ENCODE measurements around the gene PNLDC1.

Gene PNLDC1

DNA sequence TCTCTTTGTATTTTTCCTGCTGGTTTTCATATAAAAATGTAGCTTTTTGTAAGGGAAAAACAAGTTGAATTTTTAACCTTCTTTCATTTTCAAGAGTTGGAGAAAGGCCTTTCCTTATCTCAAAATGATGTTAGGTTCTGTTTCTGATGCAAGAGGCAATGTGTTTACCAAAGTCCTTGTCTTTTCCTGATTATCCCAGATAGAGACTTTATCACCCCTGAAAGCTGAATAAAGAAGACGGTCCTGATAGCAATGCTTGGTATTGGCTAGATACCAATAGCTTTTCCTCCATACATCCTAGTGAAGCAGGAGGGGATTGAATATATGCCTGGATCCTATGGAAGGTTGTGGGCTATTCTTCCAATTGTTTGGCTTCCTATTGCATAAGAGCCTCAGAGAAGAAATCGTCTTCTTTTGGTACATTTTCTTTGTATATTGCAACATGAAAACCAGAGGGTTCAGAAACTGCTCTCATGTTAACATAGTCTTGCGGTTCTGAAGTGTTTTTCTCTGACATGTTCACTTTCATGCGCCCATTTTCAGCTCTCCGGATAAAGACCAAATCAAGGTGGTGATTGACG, 5.5 kb downstream of the PNLDC1 start:
- no peaks in the 10 kb centered on the region for H3K79me2 ChIP-seq (ENCODE audit: insufficient read depth, low read length)
- H3K9me2 ChIP-seq (replicated peaks; ENCODE audit: low read depth, low read length): no peaks in the 10 kb centered on the region
- H3F3A ChIP-seq (ENCODE audit: low read depth): no peaks in the 10 kb centered on the region

DNA sequence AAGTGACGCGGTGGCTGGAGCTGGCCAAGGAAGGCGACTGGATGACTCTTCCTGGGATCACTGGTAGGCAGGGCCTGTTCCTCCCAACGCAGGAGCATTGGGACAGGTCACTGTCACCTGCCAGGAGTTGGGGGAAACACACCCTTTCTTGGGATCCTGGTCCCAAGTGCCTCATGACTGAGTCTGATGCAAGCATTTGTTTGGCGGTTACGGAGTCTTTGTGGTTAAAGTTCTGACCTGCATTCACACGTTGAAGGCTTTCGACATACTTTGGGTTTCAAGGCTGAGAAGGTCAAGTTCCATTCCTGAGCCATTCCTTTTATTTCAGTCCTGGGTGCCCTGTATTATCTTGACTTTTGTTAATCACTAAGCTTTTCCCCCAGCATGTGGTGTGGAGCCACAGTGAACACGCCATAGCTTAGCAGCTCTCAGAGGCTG, 6.0 kb downstream of the PNLDC1 start:
- no peak for TF ChIP-seq EZH2phosphoT487 (IDR thresholded peaks at IDR 0.05; ENCODE audit: borderline replicate concordance)
- TF ChIP-seq, protein P1, sequence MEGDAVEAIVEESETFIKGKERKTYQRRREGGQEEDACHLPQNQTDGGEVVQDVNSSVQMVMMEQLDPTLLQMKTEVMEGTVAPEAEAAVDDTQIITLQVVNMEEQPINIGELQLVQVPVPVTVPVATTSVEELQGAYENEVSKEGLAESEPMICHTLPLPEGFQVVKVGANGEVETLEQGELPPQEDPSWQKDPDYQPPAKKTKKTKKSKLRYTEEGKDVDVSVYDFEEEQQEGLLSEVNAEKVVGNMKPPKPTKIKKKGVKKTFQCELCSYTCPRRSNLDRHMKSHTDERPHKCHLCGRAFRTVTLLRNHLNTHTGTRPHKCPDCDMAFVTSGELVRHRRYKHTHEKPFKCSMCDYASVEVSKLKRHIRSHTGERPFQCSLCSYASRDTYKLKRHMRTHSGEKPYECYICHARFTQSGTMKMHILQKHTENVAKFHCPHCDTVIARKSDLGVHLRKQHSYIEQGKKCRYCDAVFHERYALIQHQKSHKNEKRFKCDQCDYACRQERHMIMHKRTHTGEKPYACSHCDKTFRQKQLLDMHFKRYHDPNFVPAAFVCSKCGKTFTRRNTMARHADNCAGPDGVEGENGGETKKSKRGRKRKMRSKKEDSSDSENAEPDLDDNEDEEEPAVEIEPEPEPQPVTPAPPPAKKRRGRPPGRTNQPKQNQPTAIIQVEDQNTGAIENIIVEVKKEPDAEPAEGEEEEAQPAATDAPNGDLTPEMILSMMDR (conservative IDR thresholded peaks at IDR 0.05; ENCODE audit: low read length): no peak
- Histone ChIP-seq H3K9me3 (ENCODE audit: insufficient read depth, low read depth, low read length) (no peaks in the 10 kb centered on the region), H4K20me1 (ENCODE audit: insufficient read depth, low read length, poor library complexity, severe bottlenecking) (no peaks in the 10 kb centered on the region), H2AFZ (ENCODE audit: low read length) (no peak overlapping the region), H3K79me2 (ENCODE audit: insufficient read depth, low read length) (no peaks in the 10 kb centered on the region), H3K36me3 (ENCODE audit: insufficient read depth, low read length) (no peaks in the 10 kb centered on the region), H3K27me3 (ENCODE audit: insufficient read depth, low read length, poor library complexity, severe bottlenecking) (no peaks in the 10 kb centered on the region), H3F3A (ENCODE audit: low read depth) (no peaks in the 10 kb centered on the region), H3K4me1 (ENCODE audit: insufficient read depth, low read length, poor library complexity, severe bottlenecking) (no peaks in the 10 kb centered on the region), H3K4me2 (ENCODE audit: low read depth, low read length, poor library complexity, severe bottlenecking) (no peak overlapping the region), H3K9ac (ENCODE audit: low read depth, low read length, poor library complexity, severe bottlenecking) (no peak overlapping the region), H3K9me2 (replicated peaks; ENCODE audit: low read depth, low read length) (no peaks in the 10 kb centered on the region), H3K4me3 (ENCODE audit: low read length, poor library complexity, severe bottlenecking) (no peak overlapping the region)

More for the DNA sequence above, 5.5 kb downstream of the PNLDC1 start:
- H3K4me1 ChIP-seq (ENCODE audit: insufficient read depth, low read length, poor library complexity, severe bottlenecking): no peaks in the 10 kb centered on the region
- no peak overlapping the region for H2AFZ ChIP-seq (ENCODE audit: low read length)
- no peaks in the 10 kb centered on the region for H3K27me3 ChIP-seq (ENCODE audit: insufficient read depth, low read length, poor library complexity, severe bottlenecking)
- TF ChIP-seq, protein P1 (conservative IDR thresholded peaks at IDR 0.05; ENCODE audit: low read length): no peak
- no peak for TF ChIP-seq EZH2phosphoT487 (IDR thresholded peaks at IDR 0.05; ENCODE audit: borderline replicate concordance)
- H3K9ac ChIP-seq (ENCODE audit: low read depth, low read length, poor library complexity, severe bottlenecking): no peak overlapping the region
- H3K4me2 ChIP-seq (ENCODE audit: low read depth, low read length, poor library complexity, severe bottlenecking): no peak overlapping the region
- H3K36me3 ChIP-seq (ENCODE audit: insufficient read depth, low read length): no peaks in the 10 kb centered on the region
- no peaks in the 10 kb centered on the region for H3K9me3 ChIP-seq (ENCODE audit: insufficient read depth, low read depth, low read length)
- no peaks in the 10 kb centered on the region for H4K20me1 ChIP-seq (ENCODE audit: insufficient read depth, low read length, poor library complexity, severe bottlenecking)
- H3K4me3 ChIP-seq (ENCODE audit: low read length, poor library complexity, severe bottlenecking): no peak overlapping the region

DNA sequence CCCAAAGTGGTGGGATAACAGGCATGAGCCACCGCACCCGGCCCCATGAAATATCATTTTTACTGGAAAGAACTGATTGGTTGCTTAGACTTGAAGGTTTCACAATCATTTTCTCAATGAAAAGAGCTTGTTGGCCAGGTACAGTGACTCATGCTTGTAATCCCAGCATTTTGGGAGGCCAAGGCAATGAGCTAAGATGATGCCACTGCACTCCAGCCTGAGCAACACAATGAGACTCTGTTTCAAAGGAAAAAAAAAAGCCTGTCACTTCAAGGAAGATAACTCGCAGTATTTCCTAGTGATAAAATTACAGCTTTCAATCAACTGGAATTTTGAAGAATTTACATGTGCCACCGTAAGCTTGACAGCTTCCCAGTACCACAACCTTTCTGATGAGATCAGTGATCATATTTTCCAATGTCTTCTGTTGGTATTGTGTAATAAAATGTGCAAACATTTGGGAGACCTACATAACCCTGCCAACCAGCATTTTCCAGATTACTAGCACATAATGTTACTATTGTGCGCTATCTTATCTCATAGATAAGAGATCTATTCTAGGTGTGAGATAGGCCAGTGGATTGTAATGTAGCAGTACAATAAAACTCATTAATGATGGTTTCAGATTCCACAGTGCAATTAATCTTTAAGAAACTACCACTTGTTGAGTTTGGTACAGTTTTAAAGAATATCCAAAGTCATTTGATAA, 7.2 kb downstream of the PNLDC1 start:
- H3K79me2 ChIP-seq (ENCODE audit: insufficient read depth, low read length): no peaks in the 10 kb centered on the region
- H2AFZ ChIP-seq (ENCODE audit: low read length): no peak overlapping the region
- H3K4me2 ChIP-seq (ENCODE audit: low read depth, low read length, poor library complexity, severe bottlenecking): no peak overlapping the region
- no peaks in the 10 kb centered on the region for H3K27me3 ChIP-seq (ENCODE audit: insufficient read depth, low read length, poor library complexity, severe bottlenecking)
- H3K9ac ChIP-seq (ENCODE audit: low read depth, low read length, poor library complexity, severe bottlenecking): no peak overlapping the region
- no peaks in the 10 kb centered on the region for H4K20me1 ChIP-seq (ENCODE audit: insufficient read depth, low read length, poor library complexity, severe bottlenecking)
- no peaks in the 10 kb centered on the region for H3K4me1 ChIP-seq (ENCODE audit: insufficient read depth, low read length, poor library complexity, severe bottlenecking)
- H3K4me3 ChIP-seq (ENCODE audit: low read length, poor library complexity, severe bottlenecking): no peak overlapping the region
- H3K9me2 ChIP-seq (replicated peaks; ENCODE audit: low read depth, low read length): no peaks in the 10 kb centered on the region
- no peaks in the 10 kb centered on the region for H3F3A ChIP-seq (ENCODE audit: low read depth)
- no peaks in the 10 kb centered on the region for H3K9me3 ChIP-seq (ENCODE audit: insufficient read depth, low read depth, low read length)
- H3K36me3 ChIP-seq (ENCODE audit: insufficient read depth, low read length): no peaks in the 10 kb centered on the region
- no peak for TF ChIP-seq EZH2phosphoT487 (IDR thresholded peaks at IDR 0.05; ENCODE audit: borderline replicate concordance)
- TF ChIP-seq, protein P1 (conservative IDR thresholded peaks at IDR 0.05; ENCODE audit: low read length): no peak

All from Loucy (cell line).